HL-60 (cell line): Measurements from ENCODE around the gene PKP4.

Experiments
- DNase-seq, 2 experiments: peaks; one replicate each; pipeline ENCODE4 v3.0.0-alpha.2; 2010 to 2020; ENCODE audit warnings: low read depth in 1 of 2, low spot score in 1 of 2
- H3K27ac ChIP-seq: fragments of 250-450 bp; sonication (Bioruptor Pico); replicated peaks from 2 replicates; pipeline ENCODE4 v1.5.1; 2020; ENCODE audit warnings: mild to moderate bottlenecking, moderate library complexity
- H3K27me3 ChIP-seq: fragments of 250-450 bp; sonication (Bioruptor Pico); 2 replicates; pipeline ENCODE4 v1.5.1; 2021; ENCODE audit warnings: mild to moderate bottlenecking, moderate library complexity; ENCODE audit not compliant: insufficient read depth, poor library complexity, severe bottlenecking
- H3K4me3 ChIP-seq: replicated peaks from 2 replicates; pipeline ENCODE4 v1.5.1; 2011; ENCODE audit warnings: mild to moderate bottlenecking, control low read depth, low read length; ENCODE audit not compliant: insufficient read depth
- GABPA ChIP-seq: IDR thresholded peaks from 2 replicates; pipeline ENCODE4 v1.6.1; 2012; ENCODE audit warnings: low read depth
- POLR2AphosphoS5 ChIP-seq: IDR thresholded peaks from 2 replicates; pipeline ENCODE4 v1.6.1; 2012; ENCODE audit warnings: low read depth
- SPI1 ChIP-seq: IDR thresholded peaks from 2 replicates; pipeline ENCODE4 v1.6.1; 2012; ENCODE audit warnings: low read depth, mild to moderate bottlenecking, borderline replicate concordance
- TF ChIP-seq, protein P1 (sequence below): IDR thresholded peaks from one replicate; pipeline ENCODE4 v1.5.1; 2011; ENCODE audit warnings: low read length, control low read depth, inconsistent platforms; ENCODE audit not compliant: insufficient read depth
- TF ChIP-seq, protein P2 (sequence below): IDR thresholded peaks from 2 replicates; pipeline ENCODE4 v1.6.1; 2012; ENCODE audit warnings: low read depth; ENCODE audit not compliant: insufficient replicate concordance

The PKP4 gene

DNA sequence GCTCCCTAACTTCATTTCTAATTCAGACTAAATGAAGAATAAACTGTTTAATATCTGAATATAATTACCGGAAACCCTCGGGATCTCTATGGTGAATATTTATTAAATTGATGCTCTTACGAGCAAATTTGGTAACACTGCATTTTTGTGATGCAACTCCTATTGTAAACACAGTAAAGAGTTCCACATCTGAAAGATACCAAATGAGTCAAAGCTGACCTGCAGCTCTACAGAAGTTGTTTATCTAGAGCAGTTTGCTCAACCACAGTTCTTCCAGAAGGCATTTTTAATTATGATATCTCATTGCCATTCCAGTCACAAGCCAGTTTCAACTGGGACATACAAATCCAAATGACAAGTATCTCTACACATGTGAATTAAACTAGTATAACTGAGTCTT is 129.7 kb downstream of the PKP4 start:
- DNase-seq: no peak
- no peak overlapping the region for H3K27ac ChIP-seq
- TF ChIP-seq GABPA (no peak), SPI1 (no peak), POLR2AphosphoS5 (no peak)
- TF ChIP-seq, protein P1, sequence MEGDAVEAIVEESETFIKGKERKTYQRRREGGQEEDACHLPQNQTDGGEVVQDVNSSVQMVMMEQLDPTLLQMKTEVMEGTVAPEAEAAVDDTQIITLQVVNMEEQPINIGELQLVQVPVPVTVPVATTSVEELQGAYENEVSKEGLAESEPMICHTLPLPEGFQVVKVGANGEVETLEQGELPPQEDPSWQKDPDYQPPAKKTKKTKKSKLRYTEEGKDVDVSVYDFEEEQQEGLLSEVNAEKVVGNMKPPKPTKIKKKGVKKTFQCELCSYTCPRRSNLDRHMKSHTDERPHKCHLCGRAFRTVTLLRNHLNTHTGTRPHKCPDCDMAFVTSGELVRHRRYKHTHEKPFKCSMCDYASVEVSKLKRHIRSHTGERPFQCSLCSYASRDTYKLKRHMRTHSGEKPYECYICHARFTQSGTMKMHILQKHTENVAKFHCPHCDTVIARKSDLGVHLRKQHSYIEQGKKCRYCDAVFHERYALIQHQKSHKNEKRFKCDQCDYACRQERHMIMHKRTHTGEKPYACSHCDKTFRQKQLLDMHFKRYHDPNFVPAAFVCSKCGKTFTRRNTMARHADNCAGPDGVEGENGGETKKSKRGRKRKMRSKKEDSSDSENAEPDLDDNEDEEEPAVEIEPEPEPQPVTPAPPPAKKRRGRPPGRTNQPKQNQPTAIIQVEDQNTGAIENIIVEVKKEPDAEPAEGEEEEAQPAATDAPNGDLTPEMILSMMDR: no peak
- TF ChIP-seq, protein P2, sequence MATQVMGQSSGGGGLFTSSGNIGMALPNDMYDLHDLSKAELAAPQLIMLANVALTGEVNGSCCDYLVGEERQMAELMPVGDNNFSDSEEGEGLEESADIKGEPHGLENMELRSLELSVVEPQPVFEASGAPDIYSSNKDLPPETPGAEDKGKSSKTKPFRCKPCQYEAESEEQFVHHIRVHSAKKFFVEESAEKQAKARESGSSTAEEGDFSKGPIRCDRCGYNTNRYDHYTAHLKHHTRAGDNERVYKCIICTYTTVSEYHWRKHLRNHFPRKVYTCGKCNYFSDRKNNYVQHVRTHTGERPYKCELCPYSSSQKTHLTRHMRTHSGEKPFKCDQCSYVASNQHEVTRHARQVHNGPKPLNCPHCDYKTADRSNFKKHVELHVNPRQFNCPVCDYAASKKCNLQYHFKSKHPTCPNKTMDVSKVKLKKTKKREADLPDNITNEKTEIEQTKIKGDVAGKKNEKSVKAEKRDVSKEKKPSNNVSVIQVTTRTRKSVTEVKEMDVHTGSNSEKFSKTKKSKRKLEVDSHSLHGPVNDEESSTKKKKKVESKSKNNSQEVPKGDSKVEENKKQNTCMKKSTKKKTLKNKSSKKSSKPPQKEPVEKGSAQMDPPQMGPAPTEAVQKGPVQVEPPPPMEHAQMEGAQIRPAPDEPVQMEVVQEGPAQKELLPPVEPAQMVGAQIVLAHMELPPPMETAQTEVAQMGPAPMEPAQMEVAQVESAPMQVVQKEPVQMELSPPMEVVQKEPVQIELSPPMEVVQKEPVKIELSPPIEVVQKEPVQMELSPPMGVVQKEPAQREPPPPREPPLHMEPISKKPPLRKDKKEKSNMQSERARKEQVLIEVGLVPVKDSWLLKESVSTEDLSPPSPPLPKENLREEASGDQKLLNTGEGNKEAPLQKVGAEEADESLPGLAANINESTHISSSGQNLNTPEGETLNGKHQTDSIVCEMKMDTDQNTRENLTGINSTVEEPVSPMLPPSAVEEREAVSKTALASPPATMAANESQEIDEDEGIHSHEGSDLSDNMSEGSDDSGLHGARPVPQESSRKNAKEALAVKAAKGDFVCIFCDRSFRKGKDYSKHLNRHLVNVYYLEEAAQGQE: no peak
- no peak overlapping the region for H3K4me3 ChIP-seq
- H3K27me3 ChIP-seq: no peaks in the 10 kb centered on the region

DNA sequence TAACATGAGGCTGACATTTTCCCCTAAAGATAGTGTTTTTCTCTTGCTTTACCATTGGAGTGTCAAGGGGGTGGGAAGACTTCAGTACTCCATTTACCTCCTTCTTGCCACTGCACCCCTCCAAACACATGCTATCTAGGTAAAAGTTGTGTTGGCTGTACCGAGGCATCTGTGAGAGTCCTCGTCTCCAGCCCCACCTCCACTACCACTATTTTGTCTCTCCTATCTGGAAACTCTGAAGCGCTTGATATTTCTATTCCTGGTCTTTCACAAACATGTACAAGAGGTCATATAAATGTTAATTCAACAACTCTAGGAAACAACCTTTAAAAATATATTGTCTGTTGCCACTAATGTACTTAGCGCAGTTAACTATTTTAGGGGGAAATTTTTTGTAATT is 132.6 kb downstream of the PKP4 start:
- H3K4me3 ChIP-seq: no peak overlapping the region
- H3K27me3 ChIP-seq: no peaks in the 10 kb centered on the region
- TF ChIP-seq, protein P1: no peak
- TF ChIP-seq POLR2AphosphoS5 (no peak), GABPA (no peak), SPI1 (no peak)
- TF ChIP-seq, protein P2: no peak
- no peak overlapping the region for H3K27ac ChIP-seq
- DNase-seq: no peak

DNA sequence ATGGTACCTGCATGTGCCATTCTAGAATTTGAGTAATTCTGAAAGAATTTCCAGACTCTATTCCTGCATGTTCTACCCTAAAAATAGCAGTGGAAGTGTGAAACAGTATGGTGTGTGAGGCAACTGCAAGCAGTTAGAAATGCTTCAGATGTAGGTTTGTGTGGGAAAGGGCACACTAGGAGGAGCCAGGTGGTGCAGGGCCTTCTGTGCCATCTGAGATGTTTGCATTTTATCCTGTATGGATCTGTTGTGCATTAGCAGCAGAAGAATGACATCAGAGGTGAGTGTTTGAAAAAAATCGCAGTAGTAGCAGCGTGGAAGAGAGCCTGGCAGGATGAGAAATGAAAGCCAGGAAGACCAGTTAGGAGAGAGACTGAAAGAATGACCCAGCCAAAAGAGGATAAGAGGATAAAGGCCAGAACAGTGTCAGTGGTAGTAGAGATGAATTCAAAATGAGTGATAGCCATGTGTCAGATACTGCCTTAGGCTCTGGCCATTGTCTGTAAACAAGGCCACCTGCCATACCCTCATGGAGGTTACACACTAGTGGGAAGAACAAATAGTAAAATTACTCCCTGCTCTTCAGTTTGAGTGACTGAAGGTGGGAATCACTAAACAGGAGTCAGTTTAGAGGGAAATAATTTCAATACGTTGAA is 142.2 kb downstream of the PKP4 start:
- Histone ChIP-seq H3K27me3 (no peaks in the 10 kb centered on the region), H3K4me3 (no peak overlapping the region), H3K27ac (no peak overlapping the region)
- DNase-seq: no peak
- TF ChIP-seq, protein P1: no peak
- TF ChIP-seq SPI1 (no peak), POLR2AphosphoS5 (no peak), GABPA (no peak)
- TF ChIP-seq, protein P2: no peak
